Measurements from ENCODE around the gene ANGEL2.
"Not testable (repeated sequence)": the region's sequence is repeated elsewhere in the genome, so short reads cannot be mapped to it uniquely, and the experiment has no call there.

The ANGEL2 gene

GRCh38 chr1:213032651-213033050, 17.0 kb upstream of the ANGEL2 start:
- Histone ChIP-seq H2BK5ac (ENCODE audit: low read depth, low read length, poor library complexity) (no peak overlapping the region), H3K79me2 (ENCODE audit: control insufficient read depth, insufficient read depth, low read length, poor library complexity) (no peaks in the 10 kb centered on the region), H2AK5ac (ENCODE audit: low read length) (no peak overlapping the region), H3K4me3 (ENCODE audit: low read depth, low read length) (no peak overlapping the region), H4K8ac (ENCODE audit: low read depth, low read length) (no peak overlapping the region), H3K23ac (ENCODE audit: low read length) (no peak overlapping the region), H3K27ac (ENCODE audit: low read depth, low read length) (no peak overlapping the region), H2BK12ac (ENCODE audit: low read length) (no peak overlapping the region), H3K4ac (ENCODE audit: low read depth, low read length) (no peak overlapping the region), H3K36me3 (ENCODE audit: control insufficient read depth in 1 of 2, insufficient read depth in 2 of 2, low read length in 2 of 2) (no peaks in the 10 kb centered on the region), H4K91ac (ENCODE audit: low read depth, low read length) (no peak overlapping the region), H3K9me3 (ENCODE audit: insufficient read depth, low read depth, low read length) (peaks cover 2% of the 10 kb centered on the region), H3K4me1 (ENCODE audit: control insufficient read depth in 1 of 2, insufficient read depth in 2 of 2, low read length in 2 of 2) (no peaks in the 10 kb centered on the region), H3K27me3 (ENCODE audit: insufficient read depth, low read length) (no peaks in the 10 kb centered on the region), H3K14ac (ENCODE audit: low read length) (no peak overlapping the region), H3K18ac (ENCODE audit: low read length) (no peak overlapping the region), H3K9ac (ENCODE audit: low read length) (no peak overlapping the region), H2AFZ (ENCODE audit: insufficient read depth, low read length, poor library complexity) (no peak overlapping the region), H2BK120ac (ENCODE audit: insufficient read depth, low read length, poor library complexity) (no peak overlapping the region), H4K12ac (ENCODE audit: low read depth, low read length) (no peak overlapping the region), H3K4me2 (ENCODE audit: low read length) (no peak overlapping the region), H3K79me1 (ENCODE audit: low read length) (no peaks in the 10 kb centered on the region)
- DNase-seq = no peak

- H2AFZ ChIP-seq (ENCODE audit: insufficient read depth, low read length, poor library complexity) = not testable (repeated sequence)
These were observed 11.4 kb upstream of the ANGEL2 start for GRCh38 chr1:213027024-213027423.

GRCh38 chr1:213020016-213020415, 4.3 kb upstream of the ANGEL2 start:
- Histone ChIP-seq H4K8ac (ENCODE audit: low read depth, low read length) (no peak overlapping the region), H3K9me3 (ENCODE audit: insufficient read depth, low read depth, low read length) (no peaks in the 10 kb centered on the region), H3K4me3 (ENCODE audit: low read depth, low read length) (no peak overlapping the region), H2AFZ (ENCODE audit: insufficient read depth, low read length, poor library complexity) (no peak overlapping the region), H2AK5ac (ENCODE audit: low read length) (no peak overlapping the region), H3K27me3 (ENCODE audit: insufficient read depth, low read length) (no peaks in the 10 kb centered on the region), H3K4me1 (ENCODE audit: control insufficient read depth in 1 of 2, insufficient read depth in 2 of 2, low read length in 2 of 2) (no peaks in the 10 kb centered on the region), H3K9ac (ENCODE audit: low read length) (no peak overlapping the region), H3K4me2 (ENCODE audit: low read length) (no peak overlapping the region), H2BK5ac (ENCODE audit: low read depth, low read length, poor library complexity) (no peak overlapping the region), H4K12ac (ENCODE audit: low read depth, low read length) (no peak overlapping the region), H3K18ac (ENCODE audit: low read length) (no peak overlapping the region), H2BK120ac (ENCODE audit: insufficient read depth, low read length, poor library complexity) (no peak overlapping the region), H3K14ac (ENCODE audit: low read length) (no peak overlapping the region), H3K36me3 (ENCODE audit: control insufficient read depth in 1 of 2, insufficient read depth in 2 of 2, low read length in 2 of 2) (no peaks in the 10 kb centered on the region), H4K91ac (ENCODE audit: low read depth, low read length) (no peak overlapping the region), H3K79me1 (ENCODE audit: low read length) (peaks cover 5% of the 10 kb centered on the region), H2BK12ac (ENCODE audit: low read length) (no peak overlapping the region), H3K23ac (ENCODE audit: low read length) (no peak overlapping the region), H3K79me2 (ENCODE audit: control insufficient read depth, insufficient read depth, low read length, poor library complexity) (peaks cover 4% of the 10 kb centered on the region), H3K27ac (ENCODE audit: low read depth, low read length) (no peak overlapping the region), H3K4ac (ENCODE audit: low read depth, low read length) (no peak overlapping the region)
- no peak for DNase-seq
- no CpG with 5 or more reads among the region's 3 CpGs for WGBS (ENCODE audit: extremely low coverage, insufficient coverage, insufficient read length)

More at GRCh38 chr1:213027024-213027423, 11.4 kb upstream of the ANGEL2 start:
- H3K4me2 ChIP-seq (ENCODE audit: low read length); H2BK5ac ChIP-seq (ENCODE audit: low read depth, low read length, poor library complexity); H3K14ac ChIP-seq (ENCODE audit: low read length); H3K18ac ChIP-seq (ENCODE audit: low read length); DNase-seq; H2AK5ac ChIP-seq (ENCODE audit: low read length); H3K79me1 ChIP-seq (ENCODE audit: low read length); H3K27me3 ChIP-seq (ENCODE audit: insufficient read depth, low read length); H3K27ac ChIP-seq (ENCODE audit: low read depth, low read length); H3K9ac ChIP-seq (ENCODE audit: low read length); H2BK120ac ChIP-seq (ENCODE audit: insufficient read depth, low read length, poor library complexity); H3K9me3 ChIP-seq (ENCODE audit: insufficient read depth, low read depth, low read length); H3K79me2 ChIP-seq (ENCODE audit: control insufficient read depth, insufficient read depth, low read length, poor library complexity); H4K12ac ChIP-seq (ENCODE audit: low read depth, low read length); H3K4me3 ChIP-seq (ENCODE audit: low read depth, low read length); H3K4me1 ChIP-seq (ENCODE audit: control insufficient read depth in 1 of 2, insufficient read depth in 2 of 2, low read length in 2 of 2); H4K91ac ChIP-seq (ENCODE audit: low read depth, low read length); H3K36me3 ChIP-seq (ENCODE audit: control insufficient read depth in 1 of 2, insufficient read depth in 2 of 2, low read length in 2 of 2); H3K23ac ChIP-seq (ENCODE audit: low read length); H4K8ac ChIP-seq (ENCODE audit: low read depth, low read length); H3K4ac ChIP-seq (ENCODE audit: low read depth, low read length); H2BK12ac ChIP-seq (ENCODE audit: low read length): not testable (repeated sequence)
- no CpG with 5 or more reads among the region's 3 CpGs for whole genome bisulfite sequencing (ENCODE audit: extremely low coverage, insufficient coverage, insufficient read length)

- no peak overlapping the region for H2AFZ ChIP-seq (ENCODE audit: insufficient read depth, low read length, poor library complexity)
- WGBS (ENCODE audit: extremely low coverage, insufficient coverage, insufficient read length) = no CpG with 5 or more reads among the region's 4 CpGs
These were observed 3.8 kb upstream of the ANGEL2 start for GRCh38 chr1:213019450-213019849.

More at GRCh38 chr1:213019450-213019849, 3.8 kb upstream of the ANGEL2 start:
- Histone ChIP-seq H3K4me3 (ENCODE audit: low read depth, low read length) (no peak overlapping the region), H2BK120ac (ENCODE audit: insufficient read depth, low read length, poor library complexity) (no peak overlapping the region), H4K12ac (ENCODE audit: low read depth, low read length) (no peak overlapping the region), H2AK5ac (ENCODE audit: low read length) (no peak overlapping the region), H3K79me2 (ENCODE audit: control insufficient read depth, insufficient read depth, low read length, poor library complexity) (peaks cover 7% of the 10 kb centered on the region), H3K36me3 (ENCODE audit: control insufficient read depth in 1 of 2, insufficient read depth in 2 of 2, low read length in 2 of 2) (no peaks in the 10 kb centered on the region), H3K9ac (ENCODE audit: low read length) (no peak overlapping the region), H3K4me1 (ENCODE audit: control insufficient read depth in 1 of 2, insufficient read depth in 2 of 2, low read length in 2 of 2) (peaks cover 2% of the 10 kb centered on the region in 2 experiments), H3K23ac (ENCODE audit: low read length) (no peak overlapping the region), H4K8ac (ENCODE audit: low read depth, low read length) (no peak overlapping the region), H3K4ac (ENCODE audit: low read depth, low read length) (no peak overlapping the region), H2BK5ac (ENCODE audit: low read depth, low read length, poor library complexity) (no peak overlapping the region), H3K79me1 (ENCODE audit: low read length) (peaks cover 6% of the 10 kb centered on the region), H3K18ac (ENCODE audit: low read length) (no peak overlapping the region), H3K4me2 (ENCODE audit: low read length) (no peak overlapping the region), H3K27ac (ENCODE audit: low read depth, low read length) (no peak overlapping the region), H3K27me3 (ENCODE audit: insufficient read depth, low read length) (no peaks in the 10 kb centered on the region), H2BK12ac (ENCODE audit: low read length) (no peak overlapping the region), H4K91ac (ENCODE audit: low read depth, low read length) (no peak overlapping the region), H3K9me3 (ENCODE audit: insufficient read depth, low read depth, low read length) (no peaks in the 10 kb centered on the region), H3K14ac (ENCODE audit: low read length) (no peak overlapping the region)
- DNase-seq = no peak
